Trophoblast cell (in vitro differentiated cells and primary cell): ENCODE data around the gene GMPPB.

ENCODE experiments used
- DNase-seq, 2 donors: peaks; one replicate each; pipeline ENCODE4 v3.0.0-alpha.2; 2016
- H2AFZ ChIP-seq: 2 replicates; pipeline ENCODE4 v1.6.1; 2013; ENCODE audit warnings: low read length, moderate library complexity, mild to moderate bottlenecking; ENCODE audit not compliant: insufficient read depth, poor library complexity
- H2AK5ac ChIP-seq: 2 replicates; pipeline ENCODE4 v1.6.1; 2013; ENCODE audit warnings: mild to moderate bottlenecking, low read length
- H2BK120ac ChIP-seq: 2 replicates; pipeline ENCODE4 v1.6.1; 2013; ENCODE audit warnings: low read length, mild to moderate bottlenecking, moderate library complexity; ENCODE audit not compliant: insufficient read depth, poor library complexity
- H2BK12ac ChIP-seq: 2 replicates; pipeline ENCODE4 v1.6.1; 2013; ENCODE audit warnings: mild to moderate bottlenecking, low read length, moderate library complexity
- H2BK5ac ChIP-seq: 2 replicates; pipeline ENCODE4 v1.6.1; 2013; ENCODE audit warnings: low read length, low read depth, moderate library complexity, mild to moderate bottlenecking; ENCODE audit not compliant: poor library complexity
- H3K14ac ChIP-seq: 2 replicates; pipeline ENCODE4 v1.6.1; 2013; ENCODE audit warnings: mild to moderate bottlenecking, low read length
- H3K18ac ChIP-seq: 2 replicates; pipeline ENCODE4 v1.6.1; 2013; ENCODE audit warnings: mild to moderate bottlenecking, low read length
- H3K23ac ChIP-seq: 2 replicates; pipeline ENCODE4 v1.6.1; 2013; ENCODE audit warnings: low read length
- H3K27ac ChIP-seq: 2 replicates; pipeline ENCODE4 v1.5.1; 2013; ENCODE audit warnings: low read depth, mild to moderate bottlenecking, inconsistent platforms, low read length, moderate library complexity
- H3K27me3 ChIP-seq: 2 replicates; pipeline ENCODE4 v1.6.1; 2013; ENCODE audit warnings: inconsistent platforms, mild to moderate bottlenecking, low read length, moderate library complexity; ENCODE audit not compliant: insufficient read depth
- H3K36me3 ChIP-seq, 2 experiments: 1 replicate in 1 of 2; 2 replicates in 1 of 2; pipeline ENCODE4 v1.6.1; 2013; ENCODE audit warnings: low read length in 2 of 2, mild to moderate bottlenecking in 2 of 2, moderate library complexity in 1 of 2; ENCODE audit not compliant: insufficient read depth in 2 of 2, control insufficient read depth in 1 of 2
- H3K4ac ChIP-seq: 2 replicates; pipeline ENCODE4 v1.6.1; 2013; ENCODE audit warnings: low read depth, mild to moderate bottlenecking, low read length, moderate library complexity
- H3K4me1 ChIP-seq, 2 experiments: 1 replicate in 1 of 2; 2 replicates in 1 of 2; pipeline ENCODE4 v1.6.1; 2013; ENCODE audit warnings: low read length in 2 of 2, mild to moderate bottlenecking in 2 of 2, moderate library complexity in 1 of 2; ENCODE audit not compliant: insufficient read depth in 2 of 2, control insufficient read depth in 1 of 2
- H3K4me2 ChIP-seq: 2 replicates; pipeline ENCODE4 v1.6.1; 2013; ENCODE audit warnings: inconsistent platforms, mild to moderate bottlenecking, low read length, moderate library complexity
- H3K4me3 ChIP-seq: 2 replicates; pipeline ENCODE4 v1.5.1; 2013; ENCODE audit warnings: mild to moderate bottlenecking, low read depth, low read length, inconsistent platforms
- H3K79me1 ChIP-seq: one replicate; pipeline ENCODE4 v1.6.1; 2013; ENCODE audit warnings: low read length
- H3K79me2 ChIP-seq: 2 replicates; pipeline ENCODE4 v1.6.1; 2013; ENCODE audit warnings: low read length, mild to moderate bottlenecking; ENCODE audit not compliant: control insufficient read depth, insufficient read depth, poor library complexity
- H3K9ac ChIP-seq: 2 replicates; pipeline ENCODE4 v1.6.1; 2013; ENCODE audit warnings: mild to moderate bottlenecking, low read length
- H3K9me3 ChIP-seq: 2 replicates; pipeline ENCODE4 v1.6.1; 2013; ENCODE audit warnings: low read depth, mild to moderate bottlenecking, control low read depth, inconsistent platforms, low read length; ENCODE audit not compliant: insufficient read depth
- H4K12ac ChIP-seq: 2 replicates; pipeline ENCODE4 v1.6.1; 2013; ENCODE audit warnings: low read depth, mild to moderate bottlenecking, low read length, moderate library complexity
- H4K8ac ChIP-seq: 2 replicates; pipeline ENCODE4 v1.6.1; 2013; ENCODE audit warnings: low read depth, mild to moderate bottlenecking, low read length, moderate library complexity
- H4K91ac ChIP-seq: one replicate; pipeline ENCODE4 v1.6.1; 2013; ENCODE audit warnings: low read depth, mild to moderate bottlenecking, low read length, moderate library complexity
- WGBS: extraction: QIAGEN DNeasy Blood & Tissue Kit; methylation state at CpG from one replicate; pipeline ENCODE4 v1.1.7; 2013; ENCODE audit warnings: missing lambda C conversion rate; ENCODE audit not compliant: insufficient read length, insufficient coverage; ENCODE audit errors: extremely low coverage; 5-methylcytosine and 5-hydroxymethylcytosine counted together

Gene GMPPB

GRCh38 chr3:49712631-49713317 is 11.0 kb downstream of the GMPPB start:
- H3K27ac ChIP-seq = no peak overlapping the region
- H3K18ac ChIP-seq = no peak overlapping the region
- H3K4me1 ChIP-seq = peaks cover 0 to 3% of the 10 kb centered on the region in 2 experiments
- no peak overlapping the region for H3K9ac ChIP-seq
- H3K27me3 ChIP-seq = no peaks in the 10 kb centered on the region
- peaks cover 10 to 20% of the 10 kb centered on the region in 2 experiments for H3K36me3 ChIP-seq
- H4K12ac ChIP-seq = no peak overlapping the region
- H3K79me1 ChIP-seq = no peaks in the 10 kb centered on the region
- H4K8ac ChIP-seq = no peak overlapping the region
- peaks cover 2% of the 10 kb centered on the region for H3K9me3 ChIP-seq
- H2AFZ ChIP-seq = no peak overlapping the region
- H3K4ac ChIP-seq = no peak overlapping the region
- H2BK12ac ChIP-seq = no peak overlapping the region
- H3K23ac ChIP-seq = no peak overlapping the region
- H3K14ac ChIP-seq = no peak overlapping the region
- DNase-seq = no peak
- H2AK5ac ChIP-seq = no peak overlapping the region
- H4K91ac ChIP-seq = no peak overlapping the region
- H2BK120ac ChIP-seq = no peak overlapping the region
- no CpG with 5 or more reads among the region's 7 CpGs for WGBS
- no peak overlapping the region for H2BK5ac ChIP-seq
- no peaks in the 10 kb centered on the region for H3K79me2 ChIP-seq
- no peak overlapping the region for H3K4me3 ChIP-seq
- H3K4me2 ChIP-seq = no peak overlapping the region

- no peak for DNase-seq
- Histone ChIP-seq H3K27me3 (no peaks in the 10 kb centered on the region), H2BK12ac (no peak overlapping the region), H3K27ac (no peak overlapping the region), H3K4me1 (peaks cover 0 to 3% of the 10 kb centered on the region in 2 experiments), H4K91ac (no peak overlapping the region), H3K79me1 (no peaks in the 10 kb centered on the region), H2BK5ac (no peak overlapping the region), H3K4me2 (no peak overlapping the region), H3K9ac (no peak overlapping the region), H3K14ac (no peak overlapping the region), H3K4ac (no peak overlapping the region), H2AFZ (no peak overlapping the region), H3K18ac (no peak overlapping the region), H2BK120ac (no peak overlapping the region), H3K36me3 (peaks cover 10 to 20% of the 10 kb centered on the region in 2 experiments), H4K8ac (no peak overlapping the region), H3K79me2 (no peaks in the 10 kb centered on the region), H3K23ac (no peak overlapping the region), H4K12ac (no peak overlapping the region), H2AK5ac (no peak overlapping the region), H3K4me3 (no peak overlapping the region), H3K9me3 (peaks cover 2% of the 10 kb centered on the region)
- WGBS = no CpG with 5 or more reads among the region's 11 CpGs
These were observed 11.6 kb downstream of the GMPPB start for GRCh38 chr3:49712166-49712565.

- Histone ChIP-seq H3K79me1 (no peaks in the 10 kb centered on the region), H3K4me3 (no peak overlapping the region), H3K9ac (no peak overlapping the region), H3K4me1 (peaks cover 0 to 3% of the 10 kb centered on the region in 2 experiments), H4K91ac (no peak overlapping the region), H4K12ac (no peak overlapping the region), H3K27ac (no peak overlapping the region), H2BK5ac (no peak overlapping the region), H2AK5ac (no peak overlapping the region), H3K9me3 (peaks cover 4% of the 10 kb centered on the region), H4K8ac (no peak overlapping the region), H2BK12ac (no peak overlapping the region), H2BK120ac (no peak overlapping the region), H3K14ac (no peak overlapping the region), H2AFZ (no peak overlapping the region), H3K18ac (no peak overlapping the region), H3K4ac (no peak overlapping the region), H3K36me3 (peaks cover 17 to 18% of the 10 kb centered on the region in 2 experiments), H3K23ac (no peak overlapping the region), H3K27me3 (no peaks in the 10 kb centered on the region), H3K4me2 (no peak overlapping the region), H3K79me2 (no peaks in the 10 kb centered on the region)
- WGBS = no CpG with 5 or more reads among the region's 5 CpGs
- no peak for DNase-seq
These were observed 12.3 kb downstream of the GMPPB start for GRCh38 chr3:49711489-49711888.

GRCh38 chr3:49709852-49710251 is 13.9 kb downstream of the GMPPB start:
- no peak overlapping the region for H4K91ac ChIP-seq
- H4K8ac ChIP-seq = no peak overlapping the region
- H2BK120ac ChIP-seq = no peak overlapping the region
- H3K79me1 ChIP-seq = no peaks in the 10 kb centered on the region
- no peak overlapping the region for H3K18ac ChIP-seq
- H3K4me3 ChIP-seq = no peak overlapping the region
- H3K9me3 ChIP-seq = peaks cover 4% of the 10 kb centered on the region
- no peak overlapping the region for H3K14ac ChIP-seq
- H3K27ac ChIP-seq = no peak overlapping the region
- H3K36me3 ChIP-seq = peaks cover 18 to 22% of the 10 kb centered on the region in 2 experiments
- no peak overlapping the region for H3K23ac ChIP-seq
- no peak for DNase-seq
- no peak overlapping the region for H2BK5ac ChIP-seq
- H3K79me2 ChIP-seq = no peaks in the 10 kb centered on the region
- no CpG with 5 or more reads among the region's 8 CpGs for WGBS
- no peak overlapping the region for H2AK5ac ChIP-seq
- no peaks in the 10 kb centered on the region for H3K27me3 ChIP-seq
- peaks cover 0 to 3% of the 10 kb centered on the region in 2 experiments for H3K4me1 ChIP-seq
- H3K9ac ChIP-seq = no peak overlapping the region
- no peak overlapping the region for H2AFZ ChIP-seq
- H3K4ac ChIP-seq = no peak overlapping the region
- no peak overlapping the region for H3K4me2 ChIP-seq
- no peak overlapping the region for H4K12ac ChIP-seq
- H2BK12ac ChIP-seq = no peak overlapping the region
